ENCODE data around the gene FUOM.

Gene FUOM

GRCh38 chr10:133366751-133367150, 8.9 kb upstream of the FUOM start:
- no peak for DNase-seq (ENCODE audit: low spot score)

- DNase-seq (ENCODE audit: low spot score): no peak
Measured at GRCh38 chr10:133366130-133366478, 8.3 kb upstream of the FUOM start.

GRCh38 chr10:133365461-133366129, 7.8 kb upstream of the FUOM start:
- DNase-seq (ENCODE audit: low spot score): no peak

- no peak for DNase-seq (ENCODE audit: low spot score)
Measured at GRCh38 chr10:133364645-133365431, 7.0 kb upstream of the FUOM start.

- no peak for DNase-seq (ENCODE audit: low spot score)
Measured at GRCh38 chr10:133362846-133363245, 5.0 kb upstream of the FUOM start.

- DNase-seq (ENCODE audit: low spot score): no peak
Measured at GRCh38 chr10:133361773-133362441, 4.1 kb upstream of the FUOM start.

GRCh38 chr10:133361227-133361626, 3.4 kb upstream of the FUOM start:
- DNase-seq (ENCODE audit: low spot score): no peak

DNA sequence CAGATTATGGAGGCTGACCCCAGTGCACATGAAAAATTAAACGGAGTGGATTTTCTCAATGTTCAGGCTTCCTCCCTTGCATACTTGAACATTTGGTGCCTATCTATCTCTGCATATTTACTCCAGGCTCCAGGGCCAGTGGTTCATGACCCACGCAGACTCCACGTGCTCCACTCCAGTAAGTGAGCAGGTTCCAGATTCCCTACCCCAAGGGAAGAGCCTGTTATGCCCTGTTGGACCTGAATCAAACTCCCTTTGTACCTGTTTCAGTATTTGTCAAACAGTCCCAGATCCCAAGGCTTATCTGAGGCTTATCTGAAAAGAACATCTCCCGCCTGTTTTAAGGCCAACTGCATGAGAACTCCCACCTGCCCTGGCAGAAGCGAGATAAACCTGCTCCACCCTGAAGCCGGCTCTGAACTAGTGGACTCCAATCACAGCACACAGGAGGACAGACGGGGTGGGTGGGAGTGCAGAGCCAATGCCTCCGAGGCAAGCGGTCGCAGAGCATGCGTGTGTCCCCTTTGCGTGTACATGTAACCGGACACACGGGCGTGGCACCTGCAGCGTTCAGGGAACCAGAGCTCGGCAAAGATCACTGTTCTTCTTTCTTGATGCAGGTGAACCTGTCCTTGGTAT, 2.3 kb upstream of the FUOM start:
- DNase-seq (ENCODE audit: low spot score): no peak

GRCh38 chr10:133359554-133359971, 1.7 kb upstream of the FUOM start:
- no peak for DNase-seq (ENCODE audit: low spot score)

DNA sequence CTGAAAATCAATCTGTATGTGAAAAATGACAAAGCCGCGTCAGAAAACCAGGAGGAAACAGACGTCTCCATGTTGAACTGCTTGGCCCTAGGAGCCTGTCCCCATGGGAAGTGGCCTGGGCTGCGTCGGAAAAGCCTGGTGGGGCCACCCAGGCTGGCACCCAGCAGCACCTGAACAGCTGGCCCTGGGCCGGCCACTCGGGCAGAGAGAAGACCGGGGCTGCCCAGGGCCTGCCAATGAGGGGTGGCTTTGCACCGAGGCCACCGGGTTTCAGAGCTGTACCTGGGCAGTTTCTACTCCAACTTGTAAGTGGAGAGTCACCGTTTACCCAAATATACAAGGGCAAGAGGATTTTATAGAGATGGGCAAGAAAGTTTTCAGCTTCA, 1.1 kb upstream of the FUOM start:
- no peak for DNase-seq (ENCODE audit: low spot score)

- DNase-seq (ENCODE audit: low spot score): no peak
Measured at GRCh38 chr10:133358162-133358924, 524 bp upstream of the FUOM start.

- no peak for DNase-seq (ENCODE audit: low spot score)
Measured at GRCh38 chr10:133356549-133357284, 1.1 kb downstream of the FUOM start.

- DNase-seq (ENCODE audit: low spot score): no peak
Measured at GRCh38 chr10:133355991-133356390, 1.8 kb downstream of the FUOM start.

DNA sequence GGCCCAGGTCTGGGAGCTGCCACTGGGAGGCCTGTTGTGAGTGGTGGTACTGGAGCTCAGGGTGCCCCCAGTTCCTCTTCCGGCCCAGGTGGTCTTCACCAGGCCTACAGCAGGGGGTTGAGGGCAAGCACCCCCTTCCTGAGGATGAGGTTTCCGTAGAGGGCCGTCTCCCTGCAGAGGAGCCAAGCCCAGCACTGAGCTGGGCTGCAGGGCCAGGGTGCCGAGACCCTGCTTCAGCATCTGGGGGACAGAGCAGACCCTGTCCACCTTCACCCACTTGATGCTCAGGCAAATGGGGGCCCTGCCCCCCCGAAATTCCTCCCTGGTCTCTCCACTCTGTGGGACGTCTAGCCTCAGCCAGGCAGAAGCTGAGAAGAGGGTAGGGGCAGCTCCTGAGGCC, 2.6 kb downstream of the FUOM start:
- DNase-seq (ENCODE audit: low spot score): no peak

DNA sequence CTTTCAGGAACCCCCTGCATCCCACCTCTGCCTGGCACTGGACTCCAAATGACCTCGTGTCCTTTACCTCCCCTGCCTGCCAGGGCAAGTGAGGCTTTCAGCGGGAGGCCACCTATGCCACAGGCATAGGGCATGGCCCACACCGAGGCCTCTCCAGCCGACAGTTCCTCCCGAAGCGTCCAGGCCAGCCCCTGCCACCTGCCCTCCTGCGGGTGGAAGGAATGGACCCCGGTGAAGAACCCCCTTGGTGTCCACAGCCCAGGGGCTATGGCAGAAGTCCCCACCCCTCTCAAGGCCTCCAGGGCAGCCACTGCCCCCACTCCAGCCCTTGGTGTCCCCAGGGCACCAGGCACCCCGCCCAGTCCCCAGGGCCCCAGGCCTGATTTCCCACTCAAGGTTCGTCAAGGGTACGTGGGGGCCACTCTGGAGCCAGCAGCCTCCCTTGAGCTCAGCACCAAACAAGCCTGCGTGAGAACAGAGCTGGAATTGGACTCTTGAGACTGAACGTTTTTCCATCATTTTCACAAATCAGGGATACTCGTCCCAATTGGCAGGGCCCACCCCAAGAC, 3.1 kb downstream of the FUOM start:
- no peak for DNase-seq (ENCODE audit: low spot score)

- no peak for DNase-seq (ENCODE audit: low spot score)
Measured at GRCh38 chr10:133353988-133354605, 3.7 kb downstream of the FUOM start.

DNA sequence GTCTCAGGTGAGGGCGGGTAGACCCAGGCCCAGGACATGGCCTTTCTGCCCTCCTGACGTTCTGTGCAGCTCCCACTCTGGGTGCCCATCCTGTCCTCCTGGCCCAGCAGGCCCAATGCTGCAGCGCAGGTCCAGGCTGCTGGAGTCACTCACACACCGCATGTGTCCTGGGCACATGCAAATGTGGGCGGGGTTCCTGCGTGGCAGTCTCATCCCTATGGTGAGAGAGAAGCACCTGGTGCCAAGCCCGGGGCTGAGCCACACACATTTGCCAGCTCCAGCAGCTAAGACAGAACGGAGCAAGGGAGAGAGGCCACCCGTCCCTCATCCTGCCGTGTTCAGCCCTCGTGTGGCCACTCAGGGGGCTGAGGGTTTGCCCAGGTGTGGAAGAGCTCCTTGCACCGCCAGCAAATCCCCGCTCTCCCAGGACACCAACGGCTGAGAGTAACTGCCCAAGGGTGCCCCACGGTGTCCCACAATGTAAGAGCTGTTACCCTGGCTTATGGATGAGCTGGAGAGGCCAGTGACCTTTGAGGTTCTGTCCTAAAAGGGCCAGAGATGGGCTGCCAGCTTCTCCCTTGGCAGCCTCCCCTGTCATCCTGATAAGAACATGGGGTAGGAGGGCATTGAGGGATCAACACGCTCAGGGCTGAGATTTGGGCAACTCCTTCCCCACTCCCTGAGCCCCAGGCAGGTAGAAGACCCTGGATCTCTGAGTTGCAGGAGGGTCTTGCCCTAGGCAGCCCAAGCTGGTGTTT, 4.4 kb downstream of the FUOM start:
- DNase-seq (ENCODE audit: low spot score): no peak

GRCh38 chr10:133351408-133352318, 6.2 kb downstream of the FUOM start:
- no peak for DNase-seq (ENCODE audit: low spot score)

DNA sequence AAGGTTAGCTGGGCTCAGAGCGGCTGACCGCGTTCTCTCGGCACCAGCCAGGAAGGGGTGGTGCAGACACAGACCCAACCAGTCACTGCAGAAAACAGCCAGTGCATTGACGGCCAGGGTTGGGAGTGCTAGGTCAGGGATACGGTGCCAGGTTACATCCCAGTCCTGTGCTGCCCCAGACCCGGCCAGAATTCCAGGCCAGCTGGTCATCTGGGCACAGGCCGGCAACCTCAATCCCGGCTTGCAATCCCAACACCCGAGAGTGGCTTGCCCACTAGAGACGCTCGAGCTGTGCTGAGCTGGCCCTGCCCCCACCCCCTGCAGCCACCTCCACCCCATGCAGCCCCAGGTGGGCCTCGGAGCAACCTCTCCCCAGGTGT, 6.9 kb downstream of the FUOM start:
- peak; percentile 35 for DNase-seq (ENCODE audit: low spot score)

All from hepatic stellate cell (primary cell).